H9 (cell line): ENCODE data around the gene CCDC158. TPM values are rescaled to one million over a fixed set of nuclear protein-coding genes. Genes with fewer than 3 reads are reported as not detected.

ENCODE experiments used
- DNase-seq: peaks from one replicate; pipeline ENCODE4 v3.0.0-alpha.2; 2017
- H2AFZ ChIP-seq: one replicate; pipeline ENCODE4 v1.6.1; 2013; ENCODE audit warnings: mild to moderate bottlenecking, low read length, control low read depth, moderate library complexity
- H2AK5ac ChIP-seq: 2 replicates; pipeline ENCODE4 v1.6.1; 2013; ENCODE audit warnings: low read length, control low read depth, mixed read lengths; ENCODE audit not compliant: insufficient read length
- H2BK120ac ChIP-seq: one replicate; pipeline ENCODE4 v1.6.1; 2013; ENCODE audit warnings: low read depth, mild to moderate bottlenecking, low read length, control low read depth, inconsistent platforms; ENCODE audit not compliant: poor library complexity, severe bottlenecking
- H2BK12ac ChIP-seq: 2 replicates; pipeline ENCODE4 v1.6.1; 2013; ENCODE audit warnings: low read length, control low read depth, mixed read lengths, low read depth; ENCODE audit not compliant: insufficient read length
- H2BK15ac ChIP-seq: 2 replicates; pipeline ENCODE4 v1.6.1; 2013; ENCODE audit warnings: low read depth, low read length, control low read depth
- H2BK20ac ChIP-seq: one replicate; pipeline ENCODE4 v1.6.1; 2013; ENCODE audit warnings: low read depth, mild to moderate bottlenecking, low read length, control low read depth, inconsistent platforms; ENCODE audit not compliant: poor library complexity, severe bottlenecking
- H2BK5ac ChIP-seq: 2 replicates; pipeline ENCODE4 v1.6.1; 2013; ENCODE audit warnings: low read length, control low read depth, mixed read lengths; ENCODE audit not compliant: insufficient read length
- H3K14ac ChIP-seq: 2 replicates; pipeline ENCODE4 v1.6.1; 2013; ENCODE audit warnings: low read length, control low read depth; ENCODE audit not compliant: insufficient read depth
- H3K18ac ChIP-seq: 2 replicates; pipeline ENCODE4 v1.6.1; 2013; ENCODE audit warnings: low read depth, mild to moderate bottlenecking, mixed read lengths, low read length, control low read depth; ENCODE audit not compliant: insufficient read length
- H3K23ac ChIP-seq: 2 replicates; pipeline ENCODE4 v1.6.1; 2013; ENCODE audit warnings: low read length, control low read depth, mixed read lengths, low read depth; ENCODE audit not compliant: insufficient read length
- H3K23me2 ChIP-seq: 2 replicates; pipeline ENCODE4 v1.6.1; 2013; ENCODE audit warnings: low read depth, mild to moderate bottlenecking, mixed read lengths, low read length, control low read depth; ENCODE audit not compliant: insufficient read length, poor library complexity, severe bottlenecking
- H3K27ac ChIP-seq: 2 replicates; pipeline ENCODE4 v1.5.1; 2013; ENCODE audit warnings: low read length, control low read depth, mixed read lengths, low read depth; ENCODE audit not compliant: insufficient read length
- H3K27me3 ChIP-seq: 2 replicates; pipeline ENCODE4 v1.6.1; 2013; ENCODE audit warnings: low read length, control low read depth, inconsistent platforms; ENCODE audit not compliant: insufficient read depth
- H3K4ac ChIP-seq: 2 replicates; pipeline ENCODE4 v1.6.1; 2013; ENCODE audit warnings: low read depth, mild to moderate bottlenecking, control low read depth, inconsistent platforms, low read length, moderate library complexity
- H3K4me1 ChIP-seq: 2 replicates; pipeline ENCODE4 v1.6.1; 2013; ENCODE audit warnings: low read length, control low read depth, inconsistent platforms; ENCODE audit not compliant: insufficient read depth
- H3K4me2 ChIP-seq: 2 replicates; pipeline ENCODE4 v1.6.1; 2013; ENCODE audit warnings: low read length, control low read depth, mixed read lengths; ENCODE audit not compliant: insufficient read length, insufficient read depth
- H3K56ac ChIP-seq: 2 replicates; pipeline ENCODE4 v1.6.1; 2013; ENCODE audit warnings: low read depth, mild to moderate bottlenecking, mixed read lengths, low read length, control low read depth; ENCODE audit not compliant: insufficient read length
- H3K79me1 ChIP-seq: 2 replicates; pipeline ENCODE4 v1.6.1; 2013; ENCODE audit warnings: low read depth, mild to moderate bottlenecking, moderate library complexity, low read length, control low read depth, inconsistent platforms; ENCODE audit not compliant: insufficient read depth, poor library complexity, severe bottlenecking
- H3K79me2 ChIP-seq: 2 replicates; pipeline ENCODE4 v1.6.1; 2013; ENCODE audit warnings: low read length, control low read depth, inconsistent platforms; ENCODE audit not compliant: insufficient read depth
- H3K9ac ChIP-seq: 2 replicates; pipeline ENCODE4 v1.6.1; 2013; ENCODE audit warnings: low read length, control low read depth, mixed read lengths; ENCODE audit not compliant: insufficient read length; ENCODE audit errors: extremely low read depth
- H3K9me3 ChIP-seq: one replicate; pipeline ENCODE4 v1.6.1; 2013; ENCODE audit warnings: low read depth, low read length, inconsistent platforms; ENCODE audit not compliant: control insufficient read depth
- H3T11ph ChIP-seq: one replicate; pipeline ENCODE4 v1.6.1; 2013; ENCODE audit warnings: mild to moderate bottlenecking, low read length, control low read depth, inconsistent platforms
- H4K20me1 ChIP-seq: one replicate; pipeline ENCODE4 v1.6.1; 2013; ENCODE audit not compliant: control insufficient read depth, insufficient read length, insufficient read depth
- H4K5ac ChIP-seq: 2 replicates; pipeline ENCODE4 v1.6.1; 2013; ENCODE audit warnings: low read depth, mild to moderate bottlenecking, mixed read lengths, low read length, control low read depth; ENCODE audit not compliant: insufficient read length
- H4K8ac ChIP-seq: replicated peaks from 2 replicates; pipeline ENCODE4 v1.6.1; 2013; ENCODE audit warnings: low read length, control low read depth, mixed read lengths, low read depth; ENCODE audit not compliant: insufficient read length
- H4K91ac ChIP-seq: 2 replicates; pipeline ENCODE4 v1.6.1; 2013; ENCODE audit warnings: low read depth, mild to moderate bottlenecking, moderate library complexity, mixed read lengths, low read length, control low read depth; ENCODE audit not compliant: insufficient read length
- H3K27ac Mint-ChIP-seq, 3 experiments: 2 replicates in 2 of 3; 3 replicates in 1 of 3; pipeline ENCODE4 v1.8.0; 2020 to 2021; ENCODE audit warnings: mixed read lengths in 3 of 3, mild to moderate bottlenecking in 1 of 3, moderate library complexity in 1 of 3
- H3K27me3 Mint-ChIP-seq: 2 replicates; pipeline ENCODE4 v1.8.0; 2021; ENCODE audit warnings: low read depth, mild to moderate bottlenecking, moderate library complexity, mixed read lengths
- H3K36me3 Mint-ChIP-seq, 3 experiments: 2 replicates in 2 of 3; 3 replicates in 1 of 3; pipeline ENCODE4 v1.8.0; 2020 to 2021; ENCODE audit warnings: low read depth in 3 of 3, mixed read lengths in 3 of 3; ENCODE audit not compliant: insufficient read depth in 1 of 3
- H3K4me1 Mint-ChIP-seq, 2 experiments: 2 replicates each; pipeline ENCODE4 v1.8.0; 2020; ENCODE audit warnings: mixed read lengths in 2 of 2
- H3K4me3 Mint-ChIP-seq, 2 experiments: 2 replicates in 1 of 2; 3 replicates in 1 of 2; pipeline ENCODE4 v1.8.0; 2020 to 2021; ENCODE audit warnings: mild to moderate bottlenecking in 2 of 2, mixed read lengths in 2 of 2, moderate library complexity in 1 of 2
- H3K9me3 Mint-ChIP-seq, 2 experiments: 2 replicates in 1 of 2; 3 replicates in 1 of 2; pipeline ENCODE4 v1.8.0; 2020; ENCODE audit warnings: mild to moderate bottlenecking in 2 of 2, mixed read lengths in 2 of 2, moderate library complexity in 1 of 2
- CTCF ChIP-seq: fragments of 200-600 bp; sonication (generic); conservative IDR thresholded peaks from 3 replicates; pipeline ENCODE4 v1.8.0; 2021; ENCODE audit warnings: antibody characterized with exemption, mild to moderate bottlenecking
- whole genome bisulfite sequencing: extraction: QIAGEN DNeasy Blood & Tissue Kit; methylation state at CpG from one replicate; pipeline ENCODE4 v1.1.7; 2013; ENCODE audit warnings: missing lambda C conversion rate, low lambda C conversion rate, mixed read lengths; ENCODE audit not compliant: insufficient read length; ENCODE audit errors: extremely low coverage; 5-methylcytosine and 5-hydroxymethylcytosine counted together
- total RNA-seq: library from RNA; stranded (reverse); gene quantifications from 2 replicates; pipeline ENCODE4 v1.2.1, GENCODE V29; 2021

CCDC158 gene
- total RNA-seq, 1 experiment from 2014 or later: not detected

GRCh38 chr4:76310683-76311082 lies 110.3 kb downstream of the CCDC158 start:
- DNase-seq: no peak
- no peak for TF ChIP-seq CTCF
- no peak overlapping the region for H3K4ac ChIP-seq
- H4K8ac ChIP-seq: no peak overlapping the region
- H3K27me3 ChIP-seq: no peaks in the 10 kb centered on the region
- H3K27me3 Mint-ChIP-seq: peaks cover 6% of the 10 kb centered on the region
- no peak overlapping the region for H2BK5ac ChIP-seq
- no peaks in the 10 kb centered on the region for H3K79me1 ChIP-seq
- no peak overlapping the region for H3K56ac ChIP-seq
- H3K14ac ChIP-seq: no peak overlapping the region
- peaks cover 1% of the 10 kb centered on the region; the same call in 1 of the 2 replicates for H3K4me1 ChIP-seq
- peaks cover 3 to 12% of the 10 kb centered on the region in 2 experiments for H3K4me1 Mint-ChIP-seq
- no peak overlapping the region for H3K23ac ChIP-seq
- H3K27ac Mint-ChIP-seq: no peak overlapping the region
- H3K27ac ChIP-seq: no peak overlapping the region
- no peak overlapping the region for H3T11ph ChIP-seq
- no peak overlapping the region for H3K4me2 ChIP-seq
- H3K9ac ChIP-seq: no peak overlapping the region
- H2BK120ac ChIP-seq: no peak overlapping the region
- no peak overlapping the region for H3K4me3 Mint-ChIP-seq
- no peak overlapping the region for H4K5ac ChIP-seq
- no peak overlapping the region for H4K91ac ChIP-seq
- no peaks in the 10 kb centered on the region for H3K9me3 Mint-ChIP-seq
- no peaks in the 10 kb centered on the region for H3K79me2 ChIP-seq
- H2BK15ac ChIP-seq: no peak overlapping the region
- no CpG with 5 or more reads among the region's 4 CpGs for WGBS
- no peak overlapping the region for H2BK20ac ChIP-seq
- H2AK5ac ChIP-seq: no peak overlapping the region
- H3K36me3 Mint-ChIP-seq: peaks cover 6 to 15% (median 12%) of the 10 kb centered on the region in 3 experiments; a peak in 5 of 7 replicates
- no peaks in the 10 kb centered on the region for H4K20me1 ChIP-seq
- no peaks in the 10 kb centered on the region for H3K9me3 ChIP-seq
- H2AFZ ChIP-seq: no peak overlapping the region
- H2BK12ac ChIP-seq: no peak overlapping the region
- no peak overlapping the region for H3K18ac ChIP-seq
- peaks cover 15% of the 10 kb centered on the region for H3K23me2 ChIP-seq
